ENCODE data around the gene EEF1A2.

DNA sequence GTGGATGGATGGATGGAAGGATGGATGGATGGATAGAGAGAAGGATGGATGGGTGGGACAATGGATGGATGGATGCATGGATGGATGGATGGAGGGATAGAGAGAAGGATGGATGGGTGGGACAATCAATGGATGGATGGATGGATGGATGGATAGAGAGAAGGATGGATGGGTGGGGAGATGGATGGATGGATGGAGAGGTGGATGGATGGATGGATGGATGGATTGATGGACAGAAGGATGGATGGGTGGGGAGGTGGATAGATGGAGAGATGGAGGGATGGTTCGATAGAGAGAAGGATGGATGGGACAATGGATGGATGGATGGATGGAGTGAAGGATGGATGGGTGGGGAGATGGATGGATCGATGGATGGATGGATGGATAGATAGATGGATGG, 6.4 kb downstream of the EEF1A2 start:
- TF ChIP-seq, protein P1, sequence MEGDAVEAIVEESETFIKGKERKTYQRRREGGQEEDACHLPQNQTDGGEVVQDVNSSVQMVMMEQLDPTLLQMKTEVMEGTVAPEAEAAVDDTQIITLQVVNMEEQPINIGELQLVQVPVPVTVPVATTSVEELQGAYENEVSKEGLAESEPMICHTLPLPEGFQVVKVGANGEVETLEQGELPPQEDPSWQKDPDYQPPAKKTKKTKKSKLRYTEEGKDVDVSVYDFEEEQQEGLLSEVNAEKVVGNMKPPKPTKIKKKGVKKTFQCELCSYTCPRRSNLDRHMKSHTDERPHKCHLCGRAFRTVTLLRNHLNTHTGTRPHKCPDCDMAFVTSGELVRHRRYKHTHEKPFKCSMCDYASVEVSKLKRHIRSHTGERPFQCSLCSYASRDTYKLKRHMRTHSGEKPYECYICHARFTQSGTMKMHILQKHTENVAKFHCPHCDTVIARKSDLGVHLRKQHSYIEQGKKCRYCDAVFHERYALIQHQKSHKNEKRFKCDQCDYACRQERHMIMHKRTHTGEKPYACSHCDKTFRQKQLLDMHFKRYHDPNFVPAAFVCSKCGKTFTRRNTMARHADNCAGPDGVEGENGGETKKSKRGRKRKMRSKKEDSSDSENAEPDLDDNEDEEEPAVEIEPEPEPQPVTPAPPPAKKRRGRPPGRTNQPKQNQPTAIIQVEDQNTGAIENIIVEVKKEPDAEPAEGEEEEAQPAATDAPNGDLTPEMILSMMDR (IDR thresholded peaks at IDR 0.05): no peak
- TF ChIP-seq EZH2 (IDR thresholded peaks at IDR 0.05): no peak
- no peak for TF ChIP-seq EZH2phosphoT487 (IDR thresholded peaks at IDR 0.05)
